NOMO-1 (cell line): Measurements from ENCODE around the gene SH2B2.

Source experiments
- DNase-seq, 2 experiments: peaks; one replicate each; lab custom pipeline; 2025; ENCODE audit not compliant: unreplicated experiment in 2 of 2; lab: John Stamatoyannopoulos, UW

SH2B2 gene

GRCh38 chr7:102286237-102287110 lies at the start of gene SH2B2:
TSS of gene SH2B2 (plus strand) at chr7:102286868. CDS start at chr7:102300551, 13,683 bp downstream.
- peak; percentile 84 to 90 for DNase-seq

GRCh38 chr7:102239206-102239820 lies 47.4 kb upstream of the SH2B2 start:
- DNase-seq, result no peak

GRCh38 chr7:102241431-102241830 lies 45.2 kb upstream of the SH2B2 start:
- no peak for DNase-seq

GRCh38 chr7:102244601-102245000 lies 42.1 kb upstream of the SH2B2 start:
- no peak for DNase-seq

- DNase-seq, result no peak
Observed at GRCh38 chr7:102248081-102248455, 38.6 kb upstream of the SH2B2 start.

GRCh38 chr7:102248456-102249395 lies 37.9 kb upstream of the SH2B2 start:
- DNase-seq, result no peak

GRCh38 chr7:102251531-102252365 lies 34.9 kb upstream of the SH2B2 start:
- no peak for DNase-seq

- no peak for DNase-seq
Observed at GRCh38 chr7:102252366-102252982, 34.2 kb upstream of the SH2B2 start.

- DNase-seq, result no peak
Observed at GRCh38 chr7:102253066-102253972, 33.3 kb upstream of the SH2B2 start.

- DNase-seq, result no peak
Observed at GRCh38 chr7:102253973-102254370, 32.7 kb upstream of the SH2B2 start.

GRCh38 chr7:102254521-102254920 lies 32.1 kb upstream of the SH2B2 start:
- DNase-seq, result no peak

- no peak for DNase-seq
Observed at GRCh38 chr7:102255501-102255900, 31.2 kb upstream of the SH2B2 start.

- DNase-seq, result no peak
Observed at GRCh38 chr7:102255916-102256315, 30.8 kb upstream of the SH2B2 start.

- no peak for DNase-seq
Observed at GRCh38 chr7:102258073-102258748, 28.5 kb upstream of the SH2B2 start.

GRCh38 chr7:102258749-102259107 lies 27.9 kb upstream of the SH2B2 start:
- no peak for DNase-seq

GRCh38 chr7:102260856-102261255 lies 25.8 kb upstream of the SH2B2 start:
- no peak for DNase-seq

GRCh38 chr7:102261451-102261850 lies 25.2 kb upstream of the SH2B2 start:
- no peak for DNase-seq

- DNase-seq, result no peak
Observed at GRCh38 chr7:102262546-102262945, 24.1 kb upstream of the SH2B2 start.
